ENCODE results near the gene LRBA. TPM values are rescaled to one million over a fixed set of nuclear protein-coding genes. Genes with fewer than 3 reads are reported as not detected.

LRBA gene
- total RNA-seq, 1 donor = 38.4 TPM

GRCh38 chr4:150242820-150243458 is 772.1 kb downstream of the LRBA start:
- peak; percentile 55 for DNase-seq (ENCODE audit: low read depth)
- TF ChIP-seq CTCF (IDR thresholded peaks at IDR 0.05; ENCODE audit: insufficient read depth, low read depth, low read length) = peak; percentile 97

GRCh38 chr4:150240011-150240410 is 775.1 kb downstream of the LRBA start:
- DNase-seq (ENCODE audit: low read depth) = no peak
- TF ChIP-seq CTCF (IDR thresholded peaks at IDR 0.05; ENCODE audit: insufficient read depth, low read depth, low read length) = no peak
- no peak overlapping the region for H3K4me3 ChIP-seq (ENCODE audit: low read depth, low read length)

More at GRCh38 chr4:150242820-150243458, 772.1 kb downstream of the LRBA start:
- H3K4me3 ChIP-seq (ENCODE audit: low read depth, low read length) = no peak overlapping the region

- H3K4me3 ChIP-seq (ENCODE audit: low read depth, low read length) = no peak overlapping the region
- no peak for TF ChIP-seq CTCF (IDR thresholded peaks at IDR 0.05; ENCODE audit: insufficient read depth, low read depth, low read length)
- DNase-seq (ENCODE audit: low read depth) = peak; percentile 79
Observed at GRCh38 chr4:150238591-150238990, 776.5 kb downstream of the LRBA start.

- DNase-seq (ENCODE audit: low read depth) = peak; percentile 98
- TF ChIP-seq CTCF (IDR thresholded peaks at IDR 0.05; ENCODE audit: insufficient read depth, low read depth, low read length) = no peak
- peak overlapping the region; percentile 29 for H3K4me3 ChIP-seq (ENCODE audit: low read depth, low read length)
Observed at GRCh38 chr4:150237110-150237872, 777.8 kb downstream of the LRBA start.

GRCh38 chr4:150236626-150237025 is 778.5 kb downstream of the LRBA start:
- no peak overlapping the region for H3K4me3 ChIP-seq (ENCODE audit: low read depth, low read length)

GRCh38 chr4:150235808-150236271 is 779.2 kb downstream of the LRBA start:
- peak; percentile 55 for DNase-seq (ENCODE audit: low read depth)
- H3K4me3 ChIP-seq (ENCODE audit: low read depth, low read length) = no peak overlapping the region
- no peak for TF ChIP-seq CTCF (IDR thresholded peaks at IDR 0.05; ENCODE audit: insufficient read depth, low read depth, low read length)

More at GRCh38 chr4:150236626-150237025, 778.5 kb downstream of the LRBA start:
- DNase-seq (ENCODE audit: low read depth) = no peak
- no peak for TF ChIP-seq CTCF (IDR thresholded peaks at IDR 0.05; ENCODE audit: insufficient read depth, low read depth, low read length)

Measured in fibroblast of villous mesenchyme (primary cell).